HepG2 (cell line): ENCODE results near the gene LTC4S. TPM values are rescaled to one million over a fixed set of nuclear protein-coding genes. Genes with fewer than 3 reads are reported as not detected.
A peak's percentile ranks its signal among the peaks of the same experiment; 100 is the strongest.

ENCODE experiments used
- BRF2 ChIP-seq: sonication (generic); formaldehyde crosslinking; IDR thresholded peaks from 2 replicates; pipeline ENCODE4 v1.8.1; 2022; ENCODE audit warnings: mild to moderate bottlenecking, missing genetic modification reagents
- ELF3 ChIP-seq: IDR thresholded peaks from 2 replicates; pipeline ENCODE4 v1.6.1; 2016; ENCODE audit warnings: missing genetic modification reagents, missing compliant biosample characterization
- GATAD1 ChIP-seq: IDR thresholded peaks from 2 replicates; pipeline ENCODE4 v1.6.1; 2016; ENCODE audit warnings: missing genetic modification reagents, missing compliant biosample characterization
- GZF1 ChIP-seq: sonication (generic); formaldehyde crosslinking; IDR thresholded peaks from 2 replicates; pipeline ENCODE4 v1.5.1; 2020; ENCODE audit warnings: mild to moderate bottlenecking, missing genetic modification reagents
- HIVEP1 ChIP-seq: sonication (generic); formaldehyde crosslinking; IDR thresholded peaks from 2 replicates; pipeline ENCODE4 v1.4.0; 2020; ENCODE audit warnings: mild to moderate bottlenecking, missing genetic modification reagents
- IRF9 ChIP-seq: sonication (generic); formaldehyde crosslinking; IDR thresholded peaks from 2 replicates; pipeline ENCODE4 v1.8.0; 2022; ENCODE audit warnings: missing genetic modification reagents, mild to moderate bottlenecking, borderline replicate concordance
- KDM1A ChIP-seq: IDR thresholded peaks from 2 replicates; pipeline ENCODE4 v1.6.1; 2016; ENCODE audit warnings: missing compliant biosample characterization
- KDM5B ChIP-seq: sonication (generic); formaldehyde crosslinking; IDR thresholded peaks from 2 replicates; pipeline ENCODE4 v1.4.0; 2020; ENCODE audit warnings: missing genetic modification reagents, mild to moderate bottlenecking, borderline replicate concordance
- NFE2L2 ChIP-seq: fragments of 150-350 bp; IDR thresholded peaks from 2 replicates; pipeline ENCODE4 v1.6.1; 2014; ENCODE audit warnings: low read length
- PATZ1 ChIP-seq: sonication (generic); formaldehyde crosslinking; IDR thresholded peaks from 2 replicates; pipeline ENCODE4 v1.4.0; 2020; ENCODE audit warnings: missing genetic modification reagents
- PAXIP1 ChIP-seq: sonication (generic); formaldehyde crosslinking; conservative IDR thresholded peaks from 2 replicates; pipeline ENCODE4 v1.4.0; 2020; ENCODE audit warnings: mild to moderate bottlenecking, missing genetic modification reagents, moderate library complexity
- TIGD3 ChIP-seq: sonication (generic); formaldehyde crosslinking; IDR thresholded peaks from 2 replicates; pipeline ENCODE4 v1.5.1; 2020; ENCODE audit warnings: mild to moderate bottlenecking, missing genetic modification reagents, borderline replicate concordance
- USF2 ChIP-seq, 2 experiments: sonication (generic) in 1 of 2; formaldehyde crosslinking in 1 of 2; IDR thresholded peaks; 2 replicates each; pipeline versions ENCODE4 v1.5.1 to v1.6.1; 2011 to 2020; ENCODE audit warnings: borderline replicate concordance in 1 of 2, low read depth in 1 of 2, low read length in 1 of 2, mild to moderate bottlenecking in 1 of 2, missing genetic modification reagents in 1 of 2, moderate library complexity in 1 of 2
- XBP1 ChIP-seq: sonication (generic); formaldehyde crosslinking; IDR thresholded peaks from 2 replicates; pipeline ENCODE4 v1.5.0; 2020; ENCODE audit warnings: missing genetic modification reagents
- ZNF232 ChIP-seq: sonication (generic); formaldehyde crosslinking; IDR thresholded peaks from 2 replicates; pipeline ENCODE4 v1.4.0; 2020; ENCODE audit warnings: missing genetic modification reagents, borderline replicate concordance
- ZNF83 ChIP-seq: sonication (generic); formaldehyde crosslinking; IDR thresholded peaks from 2 replicates; pipeline ENCODE4 v1.4.0; 2020; ENCODE audit warnings: missing genetic modification reagents, mild to moderate bottlenecking, borderline replicate concordance
- polyA plus RNA-seq, 8 experiments: library from polyadenylated mRNA; depleted of rRNA in 3 of 8; stranded (reverse) in 7 of 8; unstranded in 1 of 8; fragments of >200 nt; fragmentation: Illumina TruSeq in 4 of 8; extraction: Trizol in 4 of 8; gene quantifications; 2 replicates each; pipeline versions ENCODE4 v1.2.1 to v1.2.3, GENCODE V29; 2011 to 2016; ENCODE audit warnings: low read depth in 4 of 8, missing spikeins in 1 of 8, mixed read lengths in 1 of 8; ENCODE audit not compliant: insufficient read depth in 1 of 8
- total RNA-seq, 5 experiments: library from RNA; depleted of rRNA; stranded (reverse); fragments of >200 nt; fragmentation: Illumina TruSeq; extraction: Trizol; gene quantifications; 2 replicates each; pipeline ENCODE4 v1.2.3, GENCODE V29; 2016; ENCODE audit warnings: low read depth in 1 of 5

Gene LTC4S
- total and polyA plus RNA-seq, 2 of the 13 experiments (the other 11 are each of a cell fraction or from before 2014, with no cell fraction given): 0.35 TPM; not detected in 1

- TF ChIP-seq PATZ1 (0 out of 2 replicates have a peak, but pooled peaks have one; percentile 20), NFE2L2 (no peak), HIVEP1 (CRISPR knock-in tag) (no peak), IRF9 (CRISPR knock-in tag) (no peak), PAXIP1 (CRISPR knock-in tag) (no peak), ZNF232 (no peak), XBP1 (no peak), GZF1 (CRISPR knock-in tag) (no peak), KDM5B (CRISPR knock-in tag) (no peak), ZNF83 (CRISPR knock-in tag) (no peak), USF2 (IDR thresholded peaks at IDR 0.05; ENCODE audit: low read depth, low read length) (no peak), USF2 (CRISPR knock-in tag; IDR thresholded peaks at IDR 0.05; ENCODE audit: borderline replicate concordance) (no peak), KDM1A (CRISPR knock-in tag) (no peak), BRF2 (CRISPR knock-in tag) (no peak), TIGD3 (CRISPR knock-in tag) (no peak), ELF3 (peak; percentile 31; the same call in 1 of the 2 replicates), GATAD1 (no peak)
Observed at GRCh38 chr5:179763215-179763945, 30.4 kb upstream of the LTC4S start (continued).
